GM23338 (cell line): ENCODE results near the gene CAPN9. TPM values are rescaled to one million over a fixed set of nuclear protein-coding genes. Genes with fewer than 3 reads are reported as not detected.

ENCODE experiments used
- ATAC-seq: fragments of 200-7000 bp; cut with Tn5 transposase; 3 replicates; pipeline ENCODE4 v1.9.1; 2020
- DNase-seq: peaks from one replicate; pipeline ENCODE4 v3.0.0-alpha.2; 2015; ENCODE audit warnings: low spot score
- H2AFZ ChIP-seq: fragments of 200-600 bp; sonication (generic); 2 replicates; pipeline ENCODE4 v1.8.0; 2016; ENCODE audit warnings: antibody characterized with exemption, mild to moderate bottlenecking, moderate library complexity
- H3F3A ChIP-seq: fragments of 200-600 bp; sonication (generic); replicated peaks from 2 replicates; pipeline ENCODE4 v1.8.0; 2017; ENCODE audit warnings: antibody characterized with exemption, mixed run types, low read depth
- H3K27ac ChIP-seq: fragments of 200-600 bp; sonication (generic); 2 replicates; pipeline ENCODE4 v1.6.1; 2016; ENCODE audit warnings: low read depth
- H3K27me3 ChIP-seq: fragments of 200-600 bp; sonication (generic); 2 replicates; pipeline ENCODE4 v1.8.0; 2016; ENCODE audit warnings: mild to moderate bottlenecking, mixed run types, moderate library complexity; ENCODE audit not compliant: insufficient read depth
- H3K36me3 ChIP-seq: fragments of 200-600 bp; sonication (generic); 2 replicates; pipeline ENCODE4 v1.8.0; 2016; ENCODE audit warnings: mild to moderate bottlenecking; ENCODE audit not compliant: insufficient read depth
- H3K4me1 ChIP-seq: fragments of 200-600 bp; sonication (generic); 2 replicates; pipeline ENCODE4 v1.8.0; 2016; ENCODE audit warnings: mild to moderate bottlenecking, moderate library complexity; ENCODE audit not compliant: insufficient read depth
- H3K4me2 ChIP-seq: fragments of 200-600 bp; sonication (generic); 2 replicates; pipeline ENCODE4 v1.7.1; 2017; ENCODE audit warnings: mixed run types
- H3K4me3 ChIP-seq: fragments of 200-600 bp; sonication (generic); 2 replicates; pipeline ENCODE4 v1.6.1; 2016; ENCODE audit warnings: mixed run types
- H3K79me2 ChIP-seq: fragments of 200-600 bp; sonication (generic); replicated peaks from 2 replicates; pipeline ENCODE4 v1.8.0; 2017; ENCODE audit warnings: mild to moderate bottlenecking; ENCODE audit not compliant: insufficient read depth
- H3K9me2 ChIP-seq: fragments of 200-600 bp; sonication (generic); 2 replicates; pipeline ENCODE4 v1.8.0; 2017; ENCODE audit not compliant: insufficient read depth
- H4K20me1 ChIP-seq: fragments of 200-600 bp; sonication (generic); replicated peaks from 2 replicates; pipeline ENCODE4 v1.8.0; 2017; ENCODE audit warnings: mild to moderate bottlenecking; ENCODE audit not compliant: insufficient read depth
- H3K27ac Mint-ChIP-seq: 2 replicates; pipeline ENCODE4 v1.8.0; 2020; ENCODE audit warnings: inconsistent platforms, mild to moderate bottlenecking, moderate library complexity, mixed read lengths
- H3K27me3 Mint-ChIP-seq: 3 replicates; pipeline ENCODE4 v1.8.0; 2022; ENCODE audit warnings: low read depth, mild to moderate bottlenecking, moderate library complexity, mixed read lengths, inconsistent platforms; ENCODE audit not compliant: insufficient read depth, poor library complexity
- H3K36me3 Mint-ChIP-seq: 3 replicates; pipeline ENCODE4 v1.8.0; 2021; ENCODE audit warnings: low read depth, mild to moderate bottlenecking, inconsistent platforms, moderate library complexity, mixed read lengths
- H3K4me1 Mint-ChIP-seq: 3 replicates; pipeline ENCODE4 v1.8.0; 2020; ENCODE audit warnings: mild to moderate bottlenecking, inconsistent platforms, mixed read lengths
- H3K4me3 Mint-ChIP-seq: 3 replicates; pipeline ENCODE4 v1.8.0; 2021; ENCODE audit warnings: moderate library complexity, mild to moderate bottlenecking, inconsistent platforms, mixed read lengths
- H3K9me3 Mint-ChIP-seq: 3 replicates; pipeline ENCODE4 v1.8.0; 2020; ENCODE audit warnings: moderate library complexity, mild to moderate bottlenecking, inconsistent platforms, mixed read lengths
- CREB1 ChIP-seq: fragments of 250-450 bp; sonication (Bioruptor Pico); IDR thresholded peaks from 2 replicates; pipeline ENCODE4 v1.5.0; 2020; ENCODE audit warnings: low read depth, mild to moderate bottlenecking, moderate library complexity
- CTCF ChIP-seq, 2 experiments: fragments of 200-600 bp in 1 of 2; sonication (generic) in 1 of 2; conservative IDR thresholded peaks; 2 replicates each; pipeline versions ENCODE4 v1.5.1 to v1.6.1; 2016 to 2017; ENCODE audit warnings: antibody characterized with exemption in 2 of 2, low read depth in 2 of 2, mild to moderate bottlenecking in 2 of 2, moderate library complexity in 1 of 2
- ETS1 ChIP-seq: IDR thresholded peaks from 2 replicates; pipeline ENCODE4 v1.6.1; 2016; ENCODE audit warnings: antibody characterized with exemption
- EZH2 ChIP-seq: fragments of 200-600 bp; sonication (generic); IDR thresholded peaks from one replicate; pipeline ENCODE4 v1.8.0; 2017; ENCODE audit warnings: antibody characterized with exemption, mild to moderate bottlenecking, low read depth; ENCODE audit not compliant: unreplicated experiment
- EZH2phosphoT487 ChIP-seq: fragments of 200-600 bp; sonication (generic); IDR thresholded peaks from one replicate; pipeline ENCODE4 v1.8.1; 2018; ENCODE audit warnings: antibody characterized with exemption; ENCODE audit not compliant: unreplicated experiment
- JUNB ChIP-seq: IDR thresholded peaks from one replicate; pipeline ENCODE4 v1.6.1; 2016; ENCODE audit warnings: antibody characterized with exemption; ENCODE audit not compliant: unreplicated experiment
- POLR2AphosphoS5 ChIP-seq: IDR thresholded peaks from 2 replicates; pipeline ENCODE4 v1.6.1; 2016; ENCODE audit warnings: antibody characterized with exemption, low read depth
- REST ChIP-seq: IDR thresholded peaks from one replicate; pipeline ENCODE4 v1.6.1; 2018; ENCODE audit warnings: antibody characterized with exemption; ENCODE audit not compliant: unreplicated experiment
- ZNF114 ChIP-seq: fragments of 250-450 bp; sonication (Bioruptor Pico); IDR thresholded peaks from 2 replicates; pipeline ENCODE4 v1.5.0; 2020; ENCODE audit warnings: mild to moderate bottlenecking, moderate library complexity
- ZNF331 ChIP-seq: fragments of 250-450 bp; sonication (Bioruptor Pico); IDR thresholded peaks from 2 replicates; pipeline ENCODE4 v1.5.0; 2020; ENCODE audit warnings: low read depth, mild to moderate bottlenecking, moderate library complexity
- ZNF462 ChIP-seq: fragments of 250-450 bp; sonication (Bioruptor Pico); IDR thresholded peaks from 2 replicates; pipeline ENCODE4 v1.5.0; 2020; ENCODE audit warnings: mild to moderate bottlenecking, moderate library complexity
- polyA plus RNA-seq: library from polyadenylated mRNA; unstranded; fragments of >200 nt; fragmentation: Nextera tagmentation; extraction: Ambion mirVana; gene quantifications from 2 replicates; pipeline ENCODE4 v1.2.1, GENCODE V29; 2016
- total RNA-seq: library from RNA; depleted of rRNA; stranded (reverse); fragments of >200 nt; shearing (Covaris generic); gene quantifications from 2 replicates; pipeline ENCODE4 v1.2.3, GENCODE V29; 2014

CAPN9 gene
- total and polyA plus RNA-seq, 2 experiments from 2014 or later, result 0.07 TPM; not detected in 1

GRCh38 chr1:230814949-230815692, 67.9 kb downstream of the CAPN9 start:
- H3K36me3 Mint-ChIP-seq, result no peaks in the 10 kb centered on the region
- no peaks in the 10 kb centered on the region for H3K4me1 ChIP-seq
- peaks cover 2% of the 10 kb centered on the region for H3K27me3 Mint-ChIP-seq
- no peaks in the 10 kb centered on the region for H3F3A ChIP-seq
- TF ChIP-seq CTCF (conservative IDR thresholded peaks at IDR 0.05; ENCODE audit: low read depth in 2 of 2) (no peak), JUNB (no peak), ETS1 (no peak), ZNF462 (CRISPR knock-in tag) (no peak), ZNF331 (no peak), REST (no peak), CREB1 (CRISPR knock-in tag) (no peak), POLR2AphosphoS5 (no peak), ZNF114 (CRISPR knock-in tag) (no peak), EZH2 (no peak), EZH2phosphoT487 (no peak)
- H3K4me1 Mint-ChIP-seq, result no peaks in the 10 kb centered on the region
- H3K9me3 Mint-ChIP-seq, result peaks cover 13% of the 10 kb centered on the region
- H4K20me1 ChIP-seq, result no peaks in the 10 kb centered on the region
- no peak overlapping the region for H3K4me2 ChIP-seq
- DNase-seq, result no peak
- no peaks in the 10 kb centered on the region; the same call in 1 of the 2 replicates for H3K9me2 ChIP-seq
- no peak overlapping the region for H3K27ac Mint-ChIP-seq
- H3K4me3 ChIP-seq, result no peak overlapping the region
- H3K79me2 ChIP-seq, result no peaks in the 10 kb centered on the region
- no peak overlapping the region for H3K4me3 Mint-ChIP-seq
- H3K36me3 ChIP-seq, result no peaks in the 10 kb centered on the region
- H3K27ac ChIP-seq, result no peak overlapping the region
- no peak for ATAC-seq
- no peaks in the 10 kb centered on the region for H3K27me3 ChIP-seq
- no peak overlapping the region for H2AFZ ChIP-seq
